ENCODE measurements around the gene TAAR8.
"Not testable (repeated sequence)": the region's sequence is repeated elsewhere in the genome, so short reads cannot be mapped to it uniquely, and the experiment has no call there.

The TAAR8 gene, protein sequence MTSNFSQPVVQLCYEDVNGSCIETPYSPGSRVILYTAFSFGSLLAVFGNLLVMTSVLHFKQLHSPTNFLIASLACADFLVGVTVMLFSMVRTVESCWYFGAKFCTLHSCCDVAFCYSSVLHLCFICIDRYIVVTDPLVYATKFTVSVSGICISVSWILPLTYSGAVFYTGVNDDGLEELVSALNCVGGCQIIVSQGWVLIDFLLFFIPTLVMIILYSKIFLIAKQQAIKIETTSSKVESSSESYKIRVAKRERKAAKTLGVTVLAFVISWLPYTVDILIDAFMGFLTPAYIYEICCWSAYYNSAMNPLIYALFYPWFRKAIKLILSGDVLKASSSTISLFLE

DNA sequence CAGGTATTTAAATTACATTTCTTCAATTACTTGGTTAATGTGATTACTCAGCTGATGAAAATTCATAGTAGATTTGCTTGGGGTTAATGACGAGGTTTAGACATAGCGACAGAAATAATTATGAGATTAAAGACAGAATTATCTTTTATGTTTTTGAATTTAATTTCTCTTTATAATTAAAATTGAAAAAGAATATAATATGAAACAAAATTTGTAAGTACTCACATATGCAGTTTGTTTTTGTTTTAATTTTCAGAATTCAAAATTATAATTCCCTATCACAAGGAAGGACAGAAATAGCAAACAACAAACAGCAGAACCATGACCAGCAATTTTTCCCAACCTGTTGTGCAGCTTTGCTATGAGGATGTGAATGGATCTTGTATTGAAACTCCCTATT is at the start of gene TAAR8:
Gene TAAR8, plus strand, starts transcription at position 301 of the 400 bp plus-strand sequence. Its CDS starts 21 bp downstream, at position 322.
- DNase-seq (ENCODE audit: low read depth) = no peak

- DNase-seq (ENCODE audit: low read depth) = no peak
Observed at GRCh38 chr6:132504757-132505156, 47.7 kb upstream of the TAAR8 start.

DNA sequence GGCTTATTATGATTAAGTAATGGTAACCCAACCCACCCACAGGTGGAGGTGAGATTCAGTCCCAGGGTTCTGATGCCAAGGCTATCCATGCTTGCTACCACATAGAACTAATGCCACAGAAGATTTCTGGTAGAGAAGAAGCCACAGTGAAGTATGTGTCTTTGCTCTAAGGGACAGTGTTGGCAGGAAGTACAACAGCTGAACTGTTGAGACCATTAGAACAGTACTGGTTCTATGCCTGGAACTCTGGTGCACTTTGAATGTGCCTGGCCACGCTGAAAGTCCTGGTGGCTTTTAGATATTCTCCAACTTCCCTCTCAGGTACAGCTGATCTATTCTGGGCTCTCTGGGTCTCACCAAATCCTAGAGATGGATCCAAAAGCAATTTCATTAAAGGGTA is 47.3 kb upstream of the TAAR8 start:
- DNase-seq (ENCODE audit: low read depth) = no peak

DNA sequence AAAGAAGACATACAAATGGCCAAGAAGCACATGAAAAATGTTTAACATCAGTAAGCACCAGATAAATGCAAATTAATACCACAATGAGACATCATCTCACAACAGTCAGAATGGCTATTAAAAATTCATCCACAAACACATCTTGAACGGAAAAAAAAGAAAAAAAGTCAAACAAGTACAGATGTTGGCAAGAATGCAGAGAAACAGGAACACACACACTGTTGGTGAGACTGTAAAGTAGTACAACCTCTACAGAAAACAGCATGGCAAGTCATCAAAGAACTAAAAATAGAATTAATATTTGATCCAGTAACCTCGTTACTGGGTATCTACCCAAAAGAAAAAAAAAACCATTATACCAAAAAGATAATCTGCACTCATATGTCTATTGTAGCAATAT is 46.0 kb upstream of the TAAR8 start:
- DNase-seq (ENCODE audit: low read depth) = no peak

DNA sequence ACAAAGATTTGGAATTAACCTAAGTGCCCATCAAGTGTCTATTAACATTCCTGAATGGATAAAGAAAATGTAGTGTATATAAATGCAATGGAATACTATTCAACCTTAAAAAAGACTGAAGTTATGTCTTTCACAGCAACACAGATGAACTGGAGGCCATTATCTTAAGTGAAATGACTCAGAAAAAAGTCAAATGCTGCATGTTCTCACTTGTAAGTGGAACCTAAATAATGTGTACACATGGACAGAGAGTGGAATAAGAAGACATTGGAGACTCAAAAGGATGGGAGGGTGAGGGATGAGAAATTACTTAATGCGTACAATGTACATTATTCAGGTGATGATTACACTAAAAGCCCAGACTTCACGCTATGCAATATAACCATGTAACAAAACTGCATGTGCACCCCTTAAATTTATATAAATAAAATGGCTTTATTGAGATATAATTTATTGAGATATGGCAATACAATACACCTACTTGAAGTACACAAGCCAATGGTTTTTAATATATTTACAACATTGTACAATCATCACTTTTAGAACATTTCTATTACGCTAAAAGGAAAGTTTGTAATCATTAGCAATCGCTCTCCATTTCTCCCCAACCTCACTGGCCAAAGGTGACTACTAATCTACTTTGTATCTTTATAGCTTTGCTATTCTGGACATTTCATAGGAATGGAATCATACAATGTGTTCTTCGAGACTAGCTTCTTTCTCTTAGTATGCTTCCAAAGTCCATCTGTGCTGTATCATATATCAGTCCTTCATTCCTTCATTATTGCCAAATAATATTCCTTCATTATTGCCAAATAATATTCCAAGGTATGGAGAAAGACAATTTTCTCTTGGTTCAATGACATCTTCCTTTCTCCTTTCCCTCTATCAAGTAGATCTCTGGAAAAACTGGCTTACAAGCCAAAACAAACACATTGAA is 45.3 kb upstream of the TAAR8 start:
- DNase-seq (ENCODE audit: low read depth) = no peak

- no peak for DNase-seq (ENCODE audit: low read depth)
Observed at GRCh38 chr6:132511210-132511830, 41.2 kb upstream of the TAAR8 start.

- no peak for DNase-seq (ENCODE audit: low read depth)
Observed at GRCh38 chr6:132511831-132512220, 40.6 kb upstream of the TAAR8 start.

DNA sequence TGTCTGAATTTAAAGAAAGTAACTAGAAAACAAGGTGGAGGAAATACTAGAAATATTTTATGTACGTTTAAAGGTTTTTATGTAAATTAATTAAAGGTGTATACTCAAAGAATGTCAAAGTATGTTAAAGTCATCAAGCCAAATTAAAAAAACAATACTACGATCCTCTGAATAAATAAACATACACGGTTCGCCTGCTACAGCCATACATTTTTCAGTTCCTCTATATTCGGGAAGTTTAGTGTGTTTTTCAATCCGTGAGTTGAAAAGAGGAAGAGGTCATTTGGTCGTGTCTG is 40.2 kb upstream of the TAAR8 start:
- DNase-seq (ENCODE audit: low read depth) = no peak

GRCh38 chr6:132512638-132513632 is 39.5 kb upstream of the TAAR8 start, which contains the start of gene STX7:
Gene STX7, minus strand, starts transcription at chr6:132513116. Its CDS starts 9,586 bp downstream, at chr6:132503530.
- DNase-seq (ENCODE audit: low read depth) = peak; percentile 78

GRCh38 chr6:132513831-132514545 is 38.5 kb upstream of the TAAR8 start:
- no peak for DNase-seq (ENCODE audit: low read depth)

DNA sequence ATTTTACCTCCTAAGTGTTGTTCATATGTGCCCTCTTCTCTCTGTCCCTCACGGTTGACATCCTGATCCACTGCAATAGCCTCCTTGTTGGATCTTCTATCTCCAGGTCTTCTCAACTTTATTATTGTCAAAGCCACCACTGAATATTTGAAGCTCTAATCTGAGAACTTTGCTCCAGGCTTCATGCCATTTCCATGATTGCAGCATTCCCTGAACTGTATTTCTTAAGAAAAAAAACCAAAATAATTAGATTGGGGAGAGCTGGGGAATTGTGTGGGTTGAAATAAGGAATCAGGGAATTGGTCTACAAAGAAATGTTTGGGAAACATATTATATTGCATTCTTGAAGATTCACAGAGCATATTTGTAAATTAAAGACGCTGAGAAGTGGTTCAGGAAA is 37.1 kb upstream of the TAAR8 start:
- no peak for DNase-seq (ENCODE audit: low read depth)

DNA sequence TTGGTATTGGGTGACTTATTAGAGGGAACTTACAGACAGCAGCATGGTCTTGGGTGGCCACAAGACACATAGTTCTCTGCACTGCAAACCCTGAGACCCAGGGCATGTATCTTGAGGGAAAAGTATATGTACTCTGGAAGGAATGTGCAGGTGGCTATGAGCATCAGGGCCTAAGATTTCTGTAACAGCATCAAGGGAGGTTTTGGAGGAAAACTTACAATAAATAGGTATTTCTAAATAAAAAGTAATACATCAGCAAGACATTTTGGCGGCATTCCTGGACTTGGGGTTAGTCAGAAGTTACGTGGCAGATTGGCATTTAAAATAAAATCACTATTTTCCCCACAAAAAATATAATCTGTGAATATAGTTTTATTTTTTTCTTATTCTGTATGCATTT is 31.5 kb upstream of the TAAR8 start:
- no peak for DNase-seq (ENCODE audit: low read depth)

- no peak for DNase-seq (ENCODE audit: low read depth)
Observed at GRCh38 chr6:132524646-132525045, 27.8 kb upstream of the TAAR8 start.

DNA sequence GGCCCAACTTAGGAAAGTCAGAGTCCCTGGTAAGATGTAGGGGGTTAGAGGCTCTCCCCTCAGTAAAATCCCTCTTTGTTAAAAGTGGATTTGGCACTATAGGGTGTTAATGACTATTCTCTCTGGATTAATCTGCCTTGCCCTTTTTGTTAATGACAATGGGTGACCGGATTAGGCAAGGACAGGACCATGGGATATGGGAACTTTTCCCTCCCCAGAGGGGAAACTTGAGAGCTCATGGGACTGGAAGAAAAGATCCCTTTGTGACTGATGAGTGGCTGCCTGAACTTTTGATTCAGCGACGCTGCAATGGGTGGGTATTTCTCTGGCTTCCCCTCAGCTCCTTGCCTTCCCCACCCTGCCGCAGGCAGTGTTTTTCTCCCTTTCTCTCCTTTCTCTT is 26.6 kb upstream of the TAAR8 start:
- DNase-seq (ENCODE audit: low read depth) = no peak

- no peak for DNase-seq (ENCODE audit: low read depth)
Observed at GRCh38 chr6:132526461-132526860, 26.0 kb upstream of the TAAR8 start.

DNA sequence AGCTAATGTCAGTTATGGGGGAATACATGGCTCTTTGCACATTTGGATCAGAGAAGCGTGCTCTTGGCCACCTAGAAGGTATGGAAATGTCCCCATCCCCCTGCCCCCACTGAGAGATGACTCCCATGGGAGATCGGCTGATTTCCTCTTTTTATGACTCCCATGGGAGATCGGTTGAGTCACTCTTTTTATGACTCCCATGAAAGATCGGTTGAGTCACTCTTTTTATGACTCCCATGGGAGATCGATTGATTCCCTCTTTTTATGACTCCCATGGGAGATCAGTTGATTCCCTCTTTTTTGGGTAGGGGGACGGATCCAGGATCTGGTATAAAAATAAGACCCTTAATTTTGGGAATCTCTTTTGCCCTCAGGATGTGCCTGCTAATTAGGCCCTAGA is 24.7 kb upstream of the TAAR8 start:
- no peak for DNase-seq (ENCODE audit: low read depth)

DNA sequence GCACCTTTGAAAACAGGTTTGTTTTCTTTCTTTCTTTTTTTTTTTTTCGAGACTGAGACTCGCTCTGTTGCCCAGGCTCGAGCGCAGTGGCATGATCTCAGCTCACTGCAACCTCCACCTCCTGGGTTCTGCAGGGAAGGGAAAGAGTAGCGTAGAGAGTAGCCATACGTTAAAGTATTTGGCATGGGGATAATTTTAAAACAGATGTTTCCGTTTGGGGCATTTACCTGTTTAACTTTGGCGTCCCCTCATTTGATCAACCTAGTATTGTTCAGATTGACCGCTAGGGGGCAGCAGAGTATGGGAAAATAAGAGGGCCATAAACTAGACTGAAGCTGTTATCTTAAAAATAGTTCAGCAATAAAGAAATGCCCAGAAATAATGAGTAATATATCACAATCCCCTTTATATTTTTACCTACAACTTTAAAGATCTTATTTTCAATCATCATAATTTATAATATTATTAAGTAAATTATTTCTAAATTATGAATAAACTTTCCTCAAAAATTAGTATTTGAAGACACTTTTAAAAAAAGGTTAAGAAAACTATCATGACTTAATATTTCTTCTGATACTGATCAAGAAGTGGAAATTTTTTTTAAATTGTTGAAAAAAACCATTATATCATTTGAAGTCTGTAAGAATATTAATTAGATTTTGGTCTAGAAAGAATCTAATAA is 22.0 kb upstream of the TAAR8 start:
- peak; percentile 28 for DNase-seq (ENCODE audit: low read depth)

GRCh38 chr6:132534546-132534945 is 17.9 kb upstream of the TAAR8 start:
- not testable (repeated sequence) for DNase-seq (ENCODE audit: low read depth)

DNA sequence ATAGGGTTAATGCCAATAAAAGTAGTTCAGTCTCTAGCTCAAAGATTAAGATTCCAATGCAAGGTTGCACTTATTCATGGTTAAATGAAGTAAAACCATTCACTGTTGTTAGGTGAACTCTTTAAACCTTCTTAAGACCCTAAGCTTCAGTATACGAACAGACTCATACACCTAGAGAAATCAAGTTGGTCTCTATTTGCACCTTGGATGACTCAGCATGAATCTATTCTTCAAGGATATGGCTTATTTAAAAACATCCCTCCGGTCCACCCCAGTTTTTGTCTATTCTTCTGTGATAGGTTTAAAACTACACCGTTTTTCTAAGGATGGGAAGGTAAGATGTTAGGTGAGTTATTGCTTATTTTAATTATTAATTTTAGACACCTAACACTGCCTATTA is 15.3 kb upstream of the TAAR8 start:
- no peak for DNase-seq (ENCODE audit: low read depth)

GRCh38 chr6:132537977-132538376 is 14.5 kb upstream of the TAAR8 start, which contains the start of gene TAAR9:
Gene TAAR9, plus strand, starts transcription at chr6:132538277. Its CDS starts 13 bp downstream, at chr6:132538290.
- no peak for DNase-seq (ENCODE audit: low read depth)
